WTC11 (cell line): Measurements from ENCODE around the gene THOC1. TPM values are rescaled to one million over a fixed set of nuclear protein-coding genes. Genes with fewer than 3 reads are reported as not detected.

Experiments
- ATAC-seq: fragments of 200-7000 bp; cut with Tn5 transposase; 2 replicates; pipeline ENCODE4 v1.10.0; 2021; ENCODE audit warnings: mild to moderate bottlenecking, moderate library complexity
- CTCF ChIA-PET: fragments of 300-600 bp; sonication (Branson Sonifier 250); formaldehyde crosslinking; loops from one replicate; lab custom pipeline; 2021; ENCODE audit warnings: antibody characterized with exemption; lab: Charles Lee
- POLR2A ChIA-PET: fragments of 350-600 bp; sonication (Branson Sonifier 250); formaldehyde crosslinking; loops from one replicate; lab custom pipeline; 2021; ENCODE audit warnings: antibody characterized with exemption; lab: Charles Lee
- DNase-seq: peaks from one replicate; pipeline ENCODE4 v3.0.0; 2021; ENCODE audit warnings: low spot score
- H3K27ac Mint-ChIP-seq: 2 replicates; pipeline ENCODE4 v1.8.0; 2021; ENCODE audit warnings: mixed read lengths
- H3K27me3 Mint-ChIP-seq: 2 replicates; pipeline ENCODE4 v1.8.0; 2021; ENCODE audit warnings: low read depth, mild to moderate bottlenecking, moderate library complexity, mixed read lengths
- H3K36me3 Mint-ChIP-seq: 2 replicates; pipeline ENCODE4 v1.8.0; 2021; ENCODE audit warnings: mixed read lengths
- H3K4me1 Mint-ChIP-seq: 2 replicates; pipeline ENCODE4 v1.8.0; 2022; ENCODE audit warnings: mixed read lengths
- H3K4me3 Mint-ChIP-seq: 2 replicates; pipeline ENCODE4 v1.8.0; 2021; ENCODE audit warnings: mild to moderate bottlenecking, moderate library complexity, mixed read lengths
- H3K9me3 Mint-ChIP-seq: 2 replicates; pipeline ENCODE4 v1.8.0; 2021; ENCODE audit warnings: mixed read lengths
- CREM ChIP-seq: sonication (generic); formaldehyde crosslinking; IDR thresholded peaks from 2 replicates; pipeline ENCODE4 v1.8.1; 2022; ENCODE audit warnings: mild to moderate bottlenecking, missing genetic modification reagents, moderate library complexity
- KAT7 ChIP-seq: sonication (generic); formaldehyde crosslinking; IDR thresholded peaks from 2 replicates; pipeline ENCODE4 v1.8.1; 2023; ENCODE audit warnings: missing genetic modification reagents, mild to moderate bottlenecking, borderline replicate concordance
- SOX15 ChIP-seq: fragments of 250-450 bp; sonication (Bioruptor Pico); IDR thresholded peaks from 2 replicates; pipeline ENCODE4 v1.9.0; 2021; ENCODE audit warnings: mild to moderate bottlenecking
- SP1 ChIP-seq: sonication (generic); formaldehyde crosslinking; conservative IDR thresholded peaks from 2 replicates; pipeline ENCODE4 v1.8.1; 2022; ENCODE audit warnings: missing genetic modification reagents
- ZNF121 ChIP-seq: sonication (generic); formaldehyde crosslinking; IDR thresholded peaks from 2 replicates; pipeline ENCODE4 v1.8.0; 2023; ENCODE audit warnings: missing genetic modification reagents
- ZNF232 ChIP-seq: sonication (generic); formaldehyde crosslinking; IDR thresholded peaks from 2 replicates; pipeline ENCODE4 v1.8.0; 2022; ENCODE audit warnings: mild to moderate bottlenecking, missing genetic modification reagents
- ZNF396 ChIP-seq: fragments of 250-450 bp; sonication (Bioruptor Pico); IDR thresholded peaks from 2 replicates; pipeline ENCODE4 v1.8.0; 2021; ENCODE audit warnings: mild to moderate bottlenecking, moderate library complexity, borderline replicate concordance
- ZNF671 ChIP-seq: fragments of 250-450 bp; sonication (Bioruptor Pico); IDR thresholded peaks from 2 replicates; pipeline ENCODE4 v1.8.0; 2021; ENCODE audit warnings: mild to moderate bottlenecking
- total RNA-seq: library from RNA; stranded (reverse); gene quantifications from 3 replicates; pipeline ENCODE4 v1.2.3, GENCODE V29; 2021
- TF ChIP-seq, protein P1 (sequence below): sonication (generic); formaldehyde crosslinking; IDR thresholded peaks from 2 replicates; pipeline ENCODE4 v1.8.1; 2023; ENCODE audit warnings: mild to moderate bottlenecking, missing genetic modification reagents, borderline replicate concordance
- TF ChIP-seq, protein P2 (sequence below): sonication (generic); formaldehyde crosslinking; IDR thresholded peaks from 2 replicates; pipeline ENCODE4 v1.8.0; 2023; ENCODE audit warnings: missing genetic modification reagents, mild to moderate bottlenecking, borderline replicate concordance
- TF ChIP-seq, protein P3 (sequence below): sonication (generic); formaldehyde crosslinking; IDR thresholded peaks from 2 replicates; pipeline ENCODE4 v1.8.0; 2022; ENCODE audit warnings: mild to moderate bottlenecking, missing genetic modification reagents
- TF ChIP-seq, protein P4 (sequence below): sonication (generic); formaldehyde crosslinking; IDR thresholded peaks from 2 replicates; pipeline ENCODE4 v1.8.1; 2022; ENCODE audit warnings: low read depth, mild to moderate bottlenecking, moderate library complexity, missing genetic modification reagents, borderline replicate concordance
- TF ChIP-seq, protein P5 (sequence below): sonication (generic); formaldehyde crosslinking; IDR thresholded peaks from 2 replicates; pipeline ENCODE4 v1.8.1; 2022; ENCODE audit warnings: low read depth, missing genetic modification reagents, borderline replicate concordance
- TF ChIP-seq, protein P6 (sequence below): sonication (generic); formaldehyde crosslinking; IDR thresholded peaks from 2 replicates; pipeline ENCODE4 v1.8.1; 2023; ENCODE audit warnings: mild to moderate bottlenecking, missing genetic modification reagents, moderate library complexity
- TF ChIP-seq, protein P7 (sequence below): fragments of 250-450 bp; sonication (Bioruptor Pico); IDR thresholded peaks from 2 replicates; pipeline ENCODE4 v1.9.0; 2021; ENCODE audit warnings: mild to moderate bottlenecking

Gene THOC1
- total RNA-seq, 1 experiment from 2014 or later, result 65.8 TPM

DNA sequence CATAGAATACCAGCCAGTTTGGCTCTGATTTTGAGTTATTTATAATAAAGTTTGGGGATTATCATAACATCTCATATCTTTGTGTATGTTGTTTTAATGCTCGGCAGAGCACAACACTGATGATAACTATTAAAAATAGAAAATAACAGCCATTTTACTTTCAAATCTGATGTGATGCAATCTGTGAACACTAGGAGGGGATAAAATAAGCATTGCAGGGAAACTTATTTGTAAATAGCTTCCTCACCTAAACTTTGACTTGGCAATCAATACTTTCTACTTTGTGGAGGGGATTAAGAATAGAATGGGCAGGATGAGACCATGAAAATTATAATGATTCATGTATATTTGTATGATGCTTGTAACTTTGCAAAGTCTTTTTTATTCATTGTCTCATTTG lies 55.1 kb downstream of the THOC1 start:
- no peak overlapping the region for H3K4me3 Mint-ChIP-seq
- H3K4me1 Mint-ChIP-seq, result peaks cover 19% of the 10 kb centered on the region
- ChIA-PET POLR2A (interaction anchor here (0.7 to 2.0 kb wide), 2 partner anchors 24 to 55 kb away, joined by 3 to 5 read pairs; partner anchors contain the start of gene THOC1), CTCF (interaction anchor here (0.7 kb wide), 1 partner anchor 29 kb away, joined by 3 read pairs; no protein-coding TSS in a partner anchor)
- H3K27me3 Mint-ChIP-seq, result no peaks in the 10 kb centered on the region
- H3K9me3 Mint-ChIP-seq, result peaks cover 11% of the 10 kb centered on the region
- peaks cover 73% of the 10 kb centered on the region for H3K36me3 Mint-ChIP-seq
- ATAC-seq (no peak), DNase-seq (no peak)
- no peak overlapping the region for H3K27ac Mint-ChIP-seq
- TF ChIP-seq ZNF232 (CRISPR knock-in tag) (no peak), SOX15 (CRISPR knock-in tag) (no peak), KAT7 (CRISPR knock-in tag) (no peak)
- TF ChIP-seq, protein P1, sequence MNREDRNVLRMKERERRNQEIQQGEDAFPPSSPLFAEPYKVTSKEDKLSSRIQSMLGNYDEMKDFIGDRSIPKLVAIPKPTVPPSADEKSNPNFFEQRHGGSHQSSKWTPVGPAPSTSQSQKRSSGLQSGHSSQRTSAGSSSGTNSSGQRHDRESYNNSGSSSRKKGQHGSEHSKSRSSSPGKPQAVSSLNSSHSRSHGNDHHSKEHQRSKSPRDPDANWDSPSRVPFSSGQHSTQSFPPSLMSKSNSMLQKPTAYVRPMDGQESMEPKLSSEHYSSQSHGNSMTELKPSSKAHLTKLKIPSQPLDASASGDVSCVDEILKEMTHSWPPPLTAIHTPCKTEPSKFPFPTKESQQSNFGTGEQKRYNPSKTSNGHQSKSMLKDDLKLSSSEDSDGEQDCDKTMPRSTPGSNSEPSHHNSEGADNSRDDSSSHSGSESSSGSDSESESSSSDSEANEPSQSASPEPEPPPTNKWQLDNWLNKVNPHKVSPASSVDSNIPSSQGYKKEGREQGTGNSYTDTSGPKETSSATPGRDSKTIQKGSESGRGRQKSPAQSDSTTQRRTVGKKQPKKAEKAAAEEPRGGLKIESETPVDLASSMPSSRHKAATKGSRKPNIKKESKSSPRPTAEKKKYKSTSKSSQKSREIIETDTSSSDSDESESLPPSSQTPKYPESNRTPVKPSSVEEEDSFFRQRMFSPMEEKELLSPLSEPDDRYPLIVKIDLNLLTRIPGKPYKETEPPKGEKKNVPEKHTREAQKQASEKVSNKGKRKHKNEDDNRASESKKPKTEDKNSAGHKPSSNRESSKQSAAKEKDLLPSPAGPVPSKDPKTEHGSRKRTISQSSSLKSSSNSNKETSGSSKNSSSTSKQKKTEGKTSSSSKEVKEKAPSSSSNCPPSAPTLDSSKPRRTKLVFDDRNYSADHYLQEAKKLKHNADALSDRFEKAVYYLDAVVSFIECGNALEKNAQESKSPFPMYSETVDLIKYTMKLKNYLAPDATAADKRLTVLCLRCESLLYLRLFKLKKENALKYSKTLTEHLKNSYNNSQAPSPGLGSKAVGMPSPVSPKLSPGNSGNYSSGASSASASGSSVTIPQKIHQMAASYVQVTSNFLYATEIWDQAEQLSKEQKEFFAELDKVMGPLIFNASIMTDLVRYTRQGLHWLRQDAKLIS (CRISPR knock-in tag), result no peak

DNA sequence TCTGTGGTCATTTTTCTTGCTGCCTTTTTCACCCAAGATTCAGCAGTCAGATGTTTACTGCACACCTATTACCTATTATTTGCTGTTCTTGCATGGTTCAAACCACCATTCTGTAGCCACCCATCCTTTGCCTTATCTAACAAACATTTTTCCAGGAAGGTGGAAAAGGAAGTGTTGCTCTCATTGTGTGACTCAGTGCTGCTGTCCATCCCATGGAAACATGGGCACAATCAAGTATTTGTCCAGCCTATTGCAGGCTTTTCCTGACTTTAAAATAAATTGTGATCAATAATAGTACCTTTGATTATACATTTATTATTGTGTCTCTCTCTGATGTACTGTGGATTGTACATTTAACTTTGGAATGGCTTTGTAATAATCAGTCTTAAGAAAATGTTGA lies 56.3 kb downstream of the THOC1 start:
- no peak for DNase-seq
- no peak for ATAC-seq
- ChIA-PET CTCF (no interaction called here), POLR2A (interaction anchor here (2.0 kb wide), 1 partner anchor 56 kb away, joined by 5 read pairs; the partner anchor contains the start of gene THOC1)
- Mint-ChIP-seq H3K4me1 (peaks cover 19% of the 10 kb centered on the region), H3K27ac (no peak overlapping the region), H3K36me3 (peaks cover 69% of the 10 kb centered on the region), H3K27me3 (no peaks in the 10 kb centered on the region), H3K9me3 (peaks cover under 1% of the 10 kb centered on the region; the same call in 1 of the 2 replicates), H3K4me3 (no peak overlapping the region)
- no peak for TF ChIP-seq ZNF396 (CRISPR knock-in tag)
- TF ChIP-seq ZNF121, result no peak
- no peak for TF ChIP-seq CREM (CRISPR knock-in tag)
- TF ChIP-seq, protein P2, sequence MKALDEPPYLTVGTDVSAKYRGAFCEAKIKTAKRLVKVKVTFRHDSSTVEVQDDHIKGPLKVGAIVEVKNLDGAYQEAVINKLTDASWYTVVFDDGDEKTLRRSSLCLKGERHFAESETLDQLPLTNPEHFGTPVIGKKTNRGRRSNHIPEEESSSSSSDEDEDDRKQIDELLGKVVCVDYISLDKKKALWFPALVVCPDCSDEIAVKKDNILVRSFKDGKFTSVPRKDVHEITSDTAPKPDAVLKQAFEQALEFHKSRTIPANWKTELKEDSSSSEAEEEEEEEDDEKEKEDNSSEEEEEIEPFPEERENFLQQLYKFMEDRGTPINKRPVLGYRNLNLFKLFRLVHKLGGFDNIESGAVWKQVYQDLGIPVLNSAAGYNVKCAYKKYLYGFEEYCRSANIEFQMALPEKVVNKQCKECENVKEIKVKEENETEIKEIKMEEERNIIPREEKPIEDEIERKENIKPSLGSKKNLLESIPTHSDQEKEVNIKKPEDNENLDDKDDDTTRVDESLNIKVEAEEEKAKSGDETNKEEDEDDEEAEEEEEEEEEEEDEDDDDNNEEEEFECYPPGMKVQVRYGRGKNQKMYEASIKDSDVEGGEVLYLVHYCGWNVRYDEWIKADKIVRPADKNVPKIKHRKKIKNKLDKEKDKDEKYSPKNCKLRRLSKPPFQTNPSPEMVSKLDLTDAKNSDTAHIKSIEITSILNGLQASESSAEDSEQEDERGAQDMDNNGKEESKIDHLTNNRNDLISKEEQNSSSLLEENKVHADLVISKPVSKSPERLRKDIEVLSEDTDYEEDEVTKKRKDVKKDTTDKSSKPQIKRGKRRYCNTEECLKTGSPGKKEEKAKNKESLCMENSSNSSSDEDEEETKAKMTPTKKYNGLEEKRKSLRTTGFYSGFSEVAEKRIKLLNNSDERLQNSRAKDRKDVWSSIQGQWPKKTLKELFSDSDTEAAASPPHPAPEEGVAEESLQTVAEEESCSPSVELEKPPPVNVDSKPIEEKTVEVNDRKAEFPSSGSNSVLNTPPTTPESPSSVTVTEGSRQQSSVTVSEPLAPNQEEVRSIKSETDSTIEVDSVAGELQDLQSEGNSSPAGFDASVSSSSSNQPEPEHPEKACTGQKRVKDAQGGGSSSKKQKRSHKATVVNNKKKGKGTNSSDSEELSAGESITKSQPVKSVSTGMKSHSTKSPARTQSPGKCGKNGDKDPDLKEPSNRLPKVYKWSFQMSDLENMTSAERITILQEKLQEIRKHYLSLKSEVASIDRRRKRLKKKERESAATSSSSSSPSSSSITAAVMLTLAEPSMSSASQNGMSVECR (CRISPR knock-in tag), result no peak
- TF ChIP-seq, protein P3, sequence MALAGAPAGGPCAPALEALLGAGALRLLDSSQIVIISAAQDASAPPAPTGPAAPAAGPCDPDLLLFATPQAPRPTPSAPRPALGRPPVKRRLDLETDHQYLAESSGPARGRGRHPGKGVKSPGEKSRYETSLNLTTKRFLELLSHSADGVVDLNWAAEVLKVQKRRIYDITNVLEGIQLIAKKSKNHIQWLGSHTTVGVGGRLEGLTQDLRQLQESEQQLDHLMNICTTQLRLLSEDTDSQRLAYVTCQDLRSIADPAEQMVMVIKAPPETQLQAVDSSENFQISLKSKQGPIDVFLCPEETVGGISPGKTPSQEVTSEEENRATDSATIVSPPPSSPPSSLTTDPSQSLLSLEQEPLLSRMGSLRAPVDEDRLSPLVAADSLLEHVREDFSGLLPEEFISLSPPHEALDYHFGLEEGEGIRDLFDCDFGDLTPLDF (CRISPR knock-in tag), result no peak
- TF ChIP-seq, protein P4, sequence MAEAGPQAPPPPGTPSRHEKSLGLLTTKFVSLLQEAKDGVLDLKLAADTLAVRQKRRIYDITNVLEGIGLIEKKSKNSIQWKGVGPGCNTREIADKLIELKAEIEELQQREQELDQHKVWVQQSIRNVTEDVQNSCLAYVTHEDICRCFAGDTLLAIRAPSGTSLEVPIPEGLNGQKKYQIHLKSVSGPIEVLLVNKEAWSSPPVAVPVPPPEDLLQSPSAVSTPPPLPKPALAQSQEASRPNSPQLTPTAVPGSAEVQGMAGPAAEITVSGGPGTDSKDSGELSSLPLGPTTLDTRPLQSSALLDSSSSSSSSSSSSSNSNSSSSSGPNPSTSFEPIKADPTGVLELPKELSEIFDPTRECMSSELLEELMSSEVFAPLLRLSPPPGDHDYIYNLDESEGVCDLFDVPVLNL, result no peak
- TF ChIP-seq, protein P5, sequence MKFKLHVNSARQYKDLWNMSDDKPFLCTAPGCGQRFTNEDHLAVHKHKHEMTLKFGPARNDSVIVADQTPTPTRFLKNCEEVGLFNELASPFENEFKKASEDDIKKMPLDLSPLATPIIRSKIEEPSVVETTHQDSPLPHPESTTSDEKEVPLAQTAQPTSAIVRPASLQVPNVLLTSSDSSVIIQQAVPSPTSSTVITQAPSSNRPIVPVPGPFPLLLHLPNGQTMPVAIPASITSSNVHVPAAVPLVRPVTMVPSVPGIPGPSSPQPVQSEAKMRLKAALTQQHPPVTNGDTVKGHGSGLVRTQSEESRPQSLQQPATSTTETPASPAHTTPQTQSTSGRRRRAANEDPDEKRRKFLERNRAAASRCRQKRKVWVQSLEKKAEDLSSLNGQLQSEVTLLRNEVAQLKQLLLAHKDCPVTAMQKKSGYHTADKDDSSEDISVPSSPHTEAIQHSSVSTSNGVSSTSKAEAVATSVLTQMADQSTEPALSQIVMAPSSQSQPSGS (CRISPR knock-in tag), result no peak
- no peak for TF ChIP-seq ZNF671
- TF ChIP-seq, protein P6, sequence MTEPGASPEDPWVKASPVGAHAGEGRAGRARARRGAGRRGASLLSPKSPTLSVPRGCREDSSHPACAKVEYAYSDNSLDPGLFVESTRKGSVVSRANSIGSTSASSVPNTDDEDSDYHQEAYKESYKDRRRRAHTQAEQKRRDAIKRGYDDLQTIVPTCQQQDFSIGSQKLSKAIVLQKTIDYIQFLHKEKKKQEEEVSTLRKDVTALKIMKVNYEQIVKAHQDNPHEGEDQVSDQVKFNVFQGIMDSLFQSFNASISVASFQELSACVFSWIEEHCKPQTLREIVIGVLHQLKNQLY (CRISPR knock-in tag), result no peak
- TF ChIP-seq, protein P7, sequence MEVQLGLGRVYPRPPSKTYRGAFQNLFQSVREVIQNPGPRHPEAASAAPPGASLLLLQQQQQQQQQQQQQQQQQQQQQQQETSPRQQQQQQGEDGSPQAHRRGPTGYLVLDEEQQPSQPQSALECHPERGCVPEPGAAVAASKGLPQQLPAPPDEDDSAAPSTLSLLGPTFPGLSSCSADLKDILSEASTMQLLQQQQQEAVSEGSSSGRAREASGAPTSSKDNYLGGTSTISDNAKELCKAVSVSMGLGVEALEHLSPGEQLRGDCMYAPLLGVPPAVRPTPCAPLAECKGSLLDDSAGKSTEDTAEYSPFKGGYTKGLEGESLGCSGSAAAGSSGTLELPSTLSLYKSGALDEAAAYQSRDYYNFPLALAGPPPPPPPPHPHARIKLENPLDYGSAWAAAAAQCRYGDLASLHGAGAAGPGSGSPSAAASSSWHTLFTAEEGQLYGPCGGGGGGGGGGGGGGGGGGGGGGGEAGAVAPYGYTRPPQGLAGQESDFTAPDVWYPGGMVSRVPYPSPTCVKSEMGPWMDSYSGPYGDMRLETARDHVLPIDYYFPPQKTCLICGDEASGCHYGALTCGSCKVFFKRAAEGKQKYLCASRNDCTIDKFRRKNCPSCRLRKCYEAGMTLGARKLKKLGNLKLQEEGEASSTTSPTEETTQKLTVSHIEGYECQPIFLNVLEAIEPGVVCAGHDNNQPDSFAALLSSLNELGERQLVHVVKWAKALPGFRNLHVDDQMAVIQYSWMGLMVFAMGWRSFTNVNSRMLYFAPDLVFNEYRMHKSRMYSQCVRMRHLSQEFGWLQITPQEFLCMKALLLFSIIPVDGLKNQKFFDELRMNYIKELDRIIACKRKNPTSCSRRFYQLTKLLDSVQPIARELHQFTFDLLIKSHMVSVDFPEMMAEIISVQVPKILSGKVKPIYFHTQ (CRISPR knock-in tag), result no peak
- no peak for TF ChIP-seq SP1 (CRISPR knock-in tag)
